ENCODE measurements around the gene FLNB.

The FLNB gene

DNA sequence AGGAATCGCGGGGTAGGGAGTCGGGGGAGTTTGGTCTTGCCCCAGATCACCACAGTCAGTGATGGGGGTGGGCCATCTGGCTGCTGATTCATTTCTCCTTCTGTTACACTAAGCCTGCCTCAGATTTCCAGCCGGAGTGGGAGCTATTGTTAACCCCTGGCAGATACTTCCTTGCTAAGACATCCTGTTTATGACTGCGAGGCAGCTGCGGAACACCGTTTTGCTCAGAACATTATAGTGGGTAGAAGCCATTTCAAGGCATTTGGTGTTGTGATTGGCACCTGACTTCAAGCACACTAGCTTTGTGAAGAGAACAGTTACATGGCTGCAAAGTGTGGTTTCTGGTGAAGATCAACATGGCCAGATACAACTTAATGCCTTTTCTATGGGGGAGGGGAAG, 73.8 kb downstream of the FLNB start:
- peak; percentile 19 for DNase-seq

GRCh38 chr3:58084166-58084565, 75.9 kb downstream of the FLNB start:
- no peak for DNase-seq

DNA sequence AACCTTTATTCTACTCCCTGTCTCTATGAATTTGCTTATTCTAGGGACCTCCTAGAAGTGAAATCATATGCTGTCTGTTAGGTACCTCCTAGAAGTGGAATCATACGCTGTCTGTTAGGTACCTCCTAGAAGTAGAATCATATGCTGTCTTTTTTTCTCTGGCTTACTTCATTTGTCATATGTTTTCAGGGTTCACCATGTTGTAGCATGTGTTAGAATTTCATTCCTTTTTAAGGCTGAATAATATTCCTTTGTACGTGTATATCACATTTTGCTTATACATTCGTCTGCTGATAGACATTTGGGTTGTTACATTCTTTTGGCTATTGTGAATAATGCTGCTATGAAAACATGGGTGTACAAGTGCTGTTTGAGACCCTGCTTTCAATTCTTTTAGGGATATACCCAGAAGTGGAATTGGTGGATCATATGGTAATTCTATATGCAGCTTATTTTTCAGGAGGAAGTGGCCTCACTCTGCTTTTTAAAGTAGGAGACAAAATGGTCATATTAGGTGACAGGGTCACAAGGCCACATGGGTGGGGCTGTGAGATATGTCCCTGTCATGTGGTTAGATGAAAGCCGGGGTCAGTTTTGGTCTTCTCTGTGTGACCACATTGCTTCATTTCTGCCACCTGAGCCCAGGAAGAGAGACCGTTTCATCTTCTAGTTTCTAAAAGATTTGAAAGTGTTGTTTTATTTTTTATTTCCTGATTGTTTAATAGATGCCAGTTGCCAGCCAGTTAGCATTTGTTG, 76.7 kb downstream of the FLNB start:
- DNase-seq: peak; percentile 46

GRCh38 chr3:58085616-58086015, 77.4 kb downstream of the FLNB start:
- no peak for DNase-seq

DNA sequence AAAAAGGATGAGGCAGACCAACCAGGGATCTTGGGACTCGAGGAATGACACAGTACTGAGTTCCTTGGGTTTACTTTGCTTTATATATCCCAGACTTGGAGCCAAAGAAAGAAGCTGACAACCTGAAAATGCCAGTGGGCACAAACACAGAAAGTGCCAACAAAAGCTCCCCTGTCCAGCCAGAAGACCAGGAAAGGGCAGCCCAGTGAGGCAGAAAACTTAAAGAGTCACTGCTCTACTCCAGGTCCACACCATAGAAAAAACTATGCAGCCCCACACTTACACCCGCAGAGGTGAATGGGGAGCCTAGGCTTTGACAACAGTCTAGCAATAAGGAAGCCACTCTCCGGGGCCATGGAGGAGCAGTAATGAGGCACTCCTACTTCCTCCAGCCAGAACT, 80.3 kb downstream of the FLNB start:
- DNase-seq: no peak

GRCh38 chr3:58090351-58090750, 82.1 kb downstream of the FLNB start:
- DNase-seq: no peak

DNA sequence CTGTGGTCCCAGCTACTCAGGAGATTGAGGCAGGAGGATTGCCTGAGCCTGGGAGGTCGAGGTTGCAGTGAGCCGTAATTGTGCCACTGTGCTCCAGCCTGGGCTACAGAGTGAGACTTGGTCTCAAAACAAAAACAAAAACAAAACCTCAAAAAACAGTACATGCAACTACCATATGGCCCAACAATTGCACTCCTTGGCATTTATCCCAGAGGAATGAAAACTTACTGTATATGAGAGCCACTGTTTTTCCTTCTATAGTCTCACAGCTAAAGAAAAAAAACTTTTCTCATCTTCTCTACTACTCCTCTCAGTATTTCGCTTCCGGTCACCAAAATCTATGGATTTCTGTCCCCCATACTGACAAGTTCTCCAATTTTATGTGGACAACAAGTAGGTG, 84.3 kb downstream of the FLNB start:
- DNase-seq: no peak

- peak; percentile 64 for DNase-seq
Observed at GRCh38 chr3:58093574-58094195, 85.5 kb downstream of the FLNB start.

DNA sequence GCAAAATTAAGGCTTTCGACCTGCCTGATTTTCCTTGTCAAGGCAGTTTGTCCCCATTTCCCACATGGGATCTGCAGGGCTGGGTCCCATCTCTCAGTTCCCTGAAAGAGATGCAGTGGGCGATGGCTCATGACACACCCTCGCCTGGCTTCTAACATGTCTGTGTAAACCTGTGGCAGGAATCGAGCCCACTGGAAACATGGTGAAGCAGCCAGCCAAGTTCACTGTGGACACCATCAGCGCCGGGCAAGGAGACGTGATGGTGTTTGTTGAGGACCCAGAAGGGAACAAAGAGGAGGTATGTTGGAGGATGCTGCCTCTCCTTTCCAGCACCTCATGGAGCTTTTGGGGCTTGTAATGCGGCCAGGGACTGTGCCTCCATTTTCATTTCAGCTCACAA, 86.4 kb downstream of the FLNB start:
- DNase-seq: no peak

DNA sequence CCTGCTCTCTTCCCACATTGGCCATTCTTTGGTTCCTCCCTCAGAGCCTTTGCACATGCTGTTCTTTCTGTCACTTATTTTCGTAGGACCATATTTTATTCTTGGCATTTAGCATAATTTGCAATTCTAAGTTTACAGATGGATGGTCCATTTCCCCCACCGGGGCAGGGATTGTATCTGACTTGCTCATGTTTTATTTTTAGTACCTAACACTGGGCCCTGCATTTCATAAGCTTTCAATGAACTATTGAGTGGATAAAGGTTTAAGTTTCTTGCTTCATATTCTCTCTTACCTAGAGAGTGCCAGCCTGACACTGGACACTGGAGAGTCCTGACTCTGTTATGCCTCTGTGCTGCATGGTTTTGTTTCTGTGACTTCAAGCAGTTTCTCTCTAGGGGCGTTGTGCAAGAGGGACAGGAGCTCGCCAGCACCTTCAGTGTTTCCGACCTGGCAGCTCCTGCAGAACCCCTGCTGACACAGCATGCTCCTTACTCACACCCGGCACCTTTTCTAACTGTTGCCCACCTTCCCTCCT, 87.4 kb downstream of the FLNB start:
- no peak for DNase-seq

DNA sequence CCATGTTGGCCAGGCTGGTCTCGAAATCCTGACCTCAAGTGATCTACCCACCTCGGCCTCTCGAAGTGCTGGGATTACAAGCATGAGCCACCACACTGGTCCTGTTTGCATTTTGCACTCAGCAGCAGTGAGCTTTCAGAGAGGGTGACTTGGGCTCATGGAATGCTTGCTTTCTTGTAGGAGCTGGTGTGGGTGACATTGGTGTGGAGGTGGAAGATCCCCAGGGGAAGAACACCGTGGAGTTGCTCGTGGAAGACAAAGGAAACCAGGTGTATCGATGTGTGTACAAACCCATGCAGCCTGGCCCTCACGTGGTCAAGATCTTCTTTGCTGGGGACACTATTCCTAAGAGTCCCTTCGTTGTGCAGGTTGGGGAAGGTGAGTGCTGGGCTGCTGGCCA, 90.3 kb downstream of the FLNB start:
- no peak for DNase-seq

GRCh38 chr3:58099865-58100264, 91.6 kb downstream of the FLNB start:
- no peak for DNase-seq

- DNase-seq: no peak
Observed at GRCh38 chr3:58101499-58102389, 93.5 kb downstream of the FLNB start.

- DNase-seq: no peak
Observed at GRCh38 chr3:58102390-58102750, 94.1 kb downstream of the FLNB start.

DNA sequence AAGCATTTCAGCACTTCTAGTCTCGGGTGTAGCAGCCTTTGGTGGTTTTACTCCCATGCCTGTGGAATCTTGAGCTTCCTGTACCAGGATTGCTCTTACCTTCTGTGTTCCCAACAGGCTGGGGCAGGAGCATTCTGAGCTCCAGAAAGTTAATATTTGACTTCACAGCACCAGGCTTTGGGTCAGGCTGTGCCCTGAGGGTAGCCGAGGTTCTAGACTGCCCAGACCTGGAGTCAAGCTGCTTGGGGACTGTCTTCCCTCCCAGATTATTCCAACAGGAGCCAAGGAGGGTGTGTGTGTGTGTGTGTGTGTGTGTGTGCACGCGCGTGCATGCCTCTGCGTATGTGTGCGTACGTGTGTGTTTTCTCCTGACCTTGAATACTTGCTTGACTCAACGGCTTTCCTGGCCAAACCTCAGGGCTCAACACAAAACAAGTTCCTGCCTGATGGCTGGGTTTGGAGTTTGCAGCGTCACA, 94.8 kb downstream of the FLNB start:
- DNase-seq: no peak

GRCh38 chr3:58104151-58104550, 95.9 kb downstream of the FLNB start:
- no peak for DNase-seq

DNA sequence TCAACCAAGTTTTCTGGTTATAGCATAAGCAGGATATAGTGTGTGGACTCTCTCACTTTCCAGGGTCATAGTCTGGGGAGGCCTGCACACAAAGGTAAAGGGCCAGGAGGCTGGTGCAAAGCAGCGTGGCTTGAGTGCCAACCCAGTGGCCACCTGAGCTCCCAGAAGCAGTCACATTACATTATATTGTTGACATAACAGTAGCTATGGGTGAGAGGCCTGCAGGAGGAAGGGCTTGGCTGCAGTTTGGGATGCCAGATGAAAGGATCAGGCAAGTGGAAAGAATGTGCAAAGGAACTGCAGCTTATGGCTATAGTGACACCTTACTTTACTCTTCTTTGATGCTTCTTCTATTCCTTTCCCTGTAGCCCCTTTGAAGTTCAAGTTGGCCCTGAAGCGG, 96.5 kb downstream of the FLNB start:
- no peak for DNase-seq

DNA sequence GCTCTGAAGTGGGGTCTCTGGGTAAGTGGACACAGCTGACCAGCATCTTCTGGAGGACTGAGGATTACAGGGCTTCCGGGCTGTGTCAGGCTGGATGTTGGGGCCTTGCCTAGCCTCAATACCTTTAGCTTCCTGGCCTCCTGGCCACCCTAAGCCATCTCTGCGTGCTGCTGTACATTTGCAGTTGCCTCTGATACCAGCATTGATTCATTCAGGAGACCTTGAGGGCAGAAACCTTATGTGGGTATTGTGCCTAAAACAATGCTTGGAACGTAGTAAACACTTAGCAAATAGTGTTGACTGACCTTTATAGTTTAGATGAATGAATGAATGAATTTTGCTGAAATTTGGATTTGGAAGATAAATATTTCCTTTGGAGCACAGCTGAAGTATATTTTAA, 97.0 kb downstream of the FLNB start:
- no peak for DNase-seq

- peak; percentile 9 for DNase-seq
Observed at GRCh38 chr3:58106061-58106460, 97.8 kb downstream of the FLNB start.

GRCh38 chr3:58106640-58107039, 98.4 kb downstream of the FLNB start:
- no peak for DNase-seq

- DNase-seq: no peak
Observed at GRCh38 chr3:58107597-58107996, 99.4 kb downstream of the FLNB start.

DNA sequence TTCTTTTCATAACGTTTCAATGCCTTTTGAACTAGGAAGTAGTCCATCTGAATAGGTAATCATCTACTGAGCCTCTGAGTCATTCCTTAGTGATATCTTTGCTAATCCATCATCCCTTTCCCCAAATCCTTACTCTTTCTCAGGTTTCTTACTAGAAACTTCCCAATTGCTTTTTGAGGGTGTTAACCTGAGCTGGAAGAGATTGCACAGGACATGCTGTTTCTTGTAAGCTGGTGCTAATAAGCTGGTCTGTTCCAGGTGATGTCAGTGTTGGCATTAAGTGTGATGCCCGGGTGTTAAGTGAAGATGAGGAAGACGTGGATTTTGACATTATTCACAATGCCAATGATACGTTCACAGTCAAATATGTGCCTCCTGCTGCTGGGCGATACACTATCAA, 101.5 kb downstream of the FLNB start:
- no peak for DNase-seq

DNA sequence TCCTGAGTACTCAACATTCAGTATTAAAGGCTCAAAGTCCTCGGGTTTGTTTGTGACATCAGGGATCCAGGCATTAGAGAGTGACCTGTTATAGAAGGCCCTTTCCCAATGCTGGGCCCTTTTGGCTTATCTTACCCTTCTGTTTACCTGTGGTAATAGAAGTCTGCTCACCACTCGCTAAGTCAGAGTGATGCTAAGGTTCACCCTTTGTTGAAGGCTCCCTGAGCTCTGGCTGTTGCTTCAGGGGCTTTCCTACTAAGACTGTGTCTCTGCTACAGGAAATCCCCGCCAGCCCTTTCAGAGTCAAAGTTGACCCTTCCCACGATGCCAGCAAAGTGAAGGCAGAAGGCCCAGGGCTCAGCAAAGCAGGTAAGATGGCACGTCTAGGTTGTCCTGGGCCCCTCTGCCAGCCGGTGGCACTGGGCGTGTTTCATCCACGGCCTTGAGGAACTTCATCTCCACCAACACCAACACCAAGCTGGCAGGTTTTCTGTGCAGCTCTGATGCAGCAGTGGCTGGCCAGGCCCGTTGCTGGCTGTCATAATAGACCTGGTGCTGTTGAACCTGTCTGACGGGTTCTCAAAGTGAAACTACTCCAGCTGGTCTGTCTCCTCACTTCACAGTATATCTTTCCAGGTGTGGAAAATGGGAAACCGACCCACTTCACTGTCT, 103.4 kb downstream of the FLNB start:
- no peak for DNase-seq
